ENCODE measurements around the gene CLDN16.

CLDN16 gene, protein sequence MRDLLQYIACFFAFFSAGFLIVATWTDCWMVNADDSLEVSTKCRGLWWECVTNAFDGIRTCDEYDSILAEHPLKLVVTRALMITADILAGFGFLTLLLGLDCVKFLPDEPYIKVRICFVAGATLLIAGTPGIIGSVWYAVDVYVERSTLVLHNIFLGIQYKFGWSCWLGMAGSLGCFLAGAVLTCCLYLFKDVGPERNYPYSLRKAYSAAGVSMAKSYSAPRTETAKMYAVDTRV

DNA sequence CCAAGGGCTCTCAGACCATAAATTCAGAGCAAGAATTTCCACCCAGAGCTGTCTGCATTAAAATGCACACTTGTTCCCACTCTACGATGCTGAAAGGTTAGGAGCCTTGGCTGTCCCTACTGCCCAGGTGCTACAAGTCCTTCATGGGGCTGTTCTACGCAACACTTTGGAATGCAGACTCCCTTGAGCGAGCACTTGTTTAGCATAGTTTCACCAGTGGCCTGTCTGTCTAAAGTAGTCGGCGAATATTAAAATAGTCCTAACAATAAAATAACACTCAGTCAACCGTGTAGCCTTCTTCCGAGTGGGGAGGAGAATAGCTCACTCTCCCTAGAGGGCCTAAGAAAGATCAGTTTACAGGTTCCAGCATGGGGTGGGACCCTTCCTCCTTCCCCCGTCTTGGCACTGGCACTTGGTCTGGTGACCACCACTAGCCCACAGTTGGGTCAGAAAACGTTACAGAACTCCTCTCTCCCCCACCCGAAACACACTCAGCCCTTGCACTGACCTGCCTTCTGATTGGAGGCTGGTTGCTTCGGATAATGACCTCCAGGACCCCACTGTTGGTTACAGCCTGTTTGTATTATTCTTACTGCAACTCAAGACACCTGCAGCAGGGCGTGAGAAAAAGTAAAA lies at the start of gene CLDN16:
Gene CLDN16 (plus strand): TSS at position 586 of the 636 bp plus-strand sequence. CDS start 167 bp downstream, outside the sequence.
- no peak for DNase-seq

DNA sequence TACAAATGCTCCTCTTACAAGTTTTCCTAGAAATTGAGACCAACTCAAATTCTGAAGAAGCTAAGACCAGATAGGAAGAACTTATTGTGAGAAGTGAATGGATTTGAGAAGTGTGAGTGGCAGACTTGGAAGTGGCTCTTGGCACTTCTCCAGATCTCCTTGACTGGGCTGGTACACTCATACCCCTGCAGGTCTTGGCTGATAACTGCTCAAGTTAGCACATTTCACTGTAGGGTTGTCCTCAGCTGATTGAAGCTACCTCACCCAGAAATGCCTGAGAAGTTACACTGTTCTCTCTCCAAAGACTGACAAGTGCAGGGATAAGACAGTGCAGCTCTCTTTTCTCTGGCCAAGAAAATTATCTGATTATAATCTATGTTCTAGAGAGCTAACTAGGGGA lies 49.2 kb upstream of the CLDN16 start:
- DNase-seq = no peak

DNA sequence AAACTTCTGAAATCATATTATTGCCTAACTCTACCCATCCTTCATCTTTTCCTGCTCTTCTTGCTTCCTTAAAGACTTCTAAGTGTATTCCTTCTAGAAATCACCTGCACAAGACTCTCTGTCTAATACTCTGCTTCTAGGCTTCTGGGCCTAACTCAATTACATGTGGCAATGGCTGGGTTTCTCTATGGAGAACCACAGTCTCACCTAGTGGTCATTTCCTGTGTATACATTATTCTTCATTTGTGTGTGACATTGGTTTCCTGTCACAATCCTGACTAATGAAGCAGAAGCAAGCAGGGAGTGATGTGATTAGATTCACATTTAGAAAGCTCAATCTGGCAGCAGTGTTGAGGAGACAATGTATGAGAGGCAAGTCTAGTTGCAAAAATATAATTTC lies 48.8 kb upstream of the CLDN16 start:
- no peak for DNase-seq

- DNase-seq = no peak
Measured at GRCh38 chr3:190340071-190340470, 47.9 kb upstream of the CLDN16 start.

GRCh38 chr3:190345027-190345821 lies 42.7 kb upstream of the CLDN16 start:
- no peak for DNase-seq

DNA sequence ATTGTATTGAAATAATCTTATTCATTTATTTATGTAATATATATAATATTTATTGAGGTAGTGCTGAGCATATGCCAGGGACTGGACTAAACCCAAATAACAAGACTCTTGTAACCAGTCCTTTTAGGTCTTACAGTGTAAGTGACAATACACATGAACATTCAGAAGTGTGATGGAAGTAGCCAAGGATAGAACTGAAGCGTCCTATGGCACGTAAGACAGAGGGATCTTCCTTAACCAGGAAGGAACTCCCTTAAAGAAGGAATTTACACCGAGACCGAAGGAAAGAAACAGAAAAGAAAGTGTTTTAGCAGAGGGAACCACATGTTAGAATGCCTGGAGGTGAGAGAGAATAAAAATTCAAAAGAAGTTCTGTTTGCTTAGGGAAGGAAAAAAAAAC lies 42.1 kb upstream of the CLDN16 start:
- no peak for DNase-seq

- DNase-seq = no peak
Measured at GRCh38 chr3:190346541-190346940, 41.4 kb upstream of the CLDN16 start.

GRCh38 chr3:190352861-190353457 lies 35.0 kb upstream of the CLDN16 start:
- no peak for DNase-seq

GRCh38 chr3:190356246-190356645 lies 31.7 kb upstream of the CLDN16 start:
- no peak for DNase-seq

DNA sequence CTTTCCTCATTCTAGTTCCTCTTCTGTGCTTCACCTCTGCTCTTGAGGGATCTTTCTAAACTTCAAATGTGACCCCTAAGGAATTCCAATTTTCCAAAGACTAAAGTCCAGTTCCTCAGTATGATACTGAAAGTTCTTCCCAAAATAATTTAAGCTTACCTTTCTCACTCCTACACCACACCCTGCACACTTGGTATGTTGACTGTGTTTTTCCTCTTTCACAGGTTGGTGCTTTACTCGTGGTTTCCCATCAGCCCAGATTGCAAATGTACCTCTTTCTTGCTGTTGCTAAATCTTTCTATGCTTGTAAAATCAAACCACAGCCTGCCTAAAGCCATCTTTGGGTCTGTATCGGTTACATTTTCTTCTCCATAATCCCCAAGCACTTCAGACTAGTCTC lies 30.5 kb upstream of the CLDN16 start:
- DNase-seq = no peak

GRCh38 chr3:190359813-190360212 lies 28.1 kb upstream of the CLDN16 start:
- DNase-seq = no peak

GRCh38 chr3:190360228-190360627 lies 27.7 kb upstream of the CLDN16 start:
- no peak for DNase-seq

DNA sequence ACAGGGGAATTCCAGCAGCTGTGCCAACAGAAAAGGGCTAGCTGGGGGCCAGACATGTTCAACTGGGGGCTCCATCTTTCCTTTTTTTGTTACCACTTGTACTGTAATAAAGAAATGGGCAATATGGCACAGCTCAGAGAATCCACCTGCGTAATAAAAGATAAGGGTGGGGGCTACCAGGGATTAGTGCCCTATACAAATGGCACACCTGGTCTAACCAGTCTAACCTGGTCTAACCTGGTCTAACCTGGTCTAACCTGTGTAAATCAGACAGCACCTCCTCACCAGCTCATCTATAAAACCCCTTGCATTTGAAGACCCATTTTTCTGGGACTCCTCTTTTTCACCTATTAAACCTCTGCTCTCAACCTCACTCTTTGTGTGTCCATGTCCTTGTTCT lies 26.2 kb upstream of the CLDN16 start:
- no peak for DNase-seq

DNA sequence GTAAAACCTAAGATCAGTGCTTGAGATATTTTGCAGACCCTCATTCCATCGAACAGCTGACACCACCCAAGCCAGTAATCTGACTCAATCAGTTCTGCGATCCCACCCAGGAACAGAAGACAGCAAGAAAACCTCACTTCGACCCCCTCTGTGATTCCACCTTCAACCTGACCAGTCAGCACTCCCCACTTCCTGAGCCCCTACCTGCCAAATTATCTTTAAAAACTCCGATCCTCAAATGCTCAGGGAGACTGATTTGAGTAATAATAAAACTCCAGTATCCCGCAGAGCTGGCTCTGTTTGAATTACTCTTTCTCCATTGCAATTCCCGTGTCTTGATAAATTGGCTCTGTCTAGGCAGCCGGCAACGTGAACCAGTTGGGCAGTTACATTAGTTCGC lies 25.7 kb upstream of the CLDN16 start:
- DNase-seq = no peak

- DNase-seq = no peak
Measured at GRCh38 chr3:190366133-190366532, 21.8 kb upstream of the CLDN16 start.

DNA sequence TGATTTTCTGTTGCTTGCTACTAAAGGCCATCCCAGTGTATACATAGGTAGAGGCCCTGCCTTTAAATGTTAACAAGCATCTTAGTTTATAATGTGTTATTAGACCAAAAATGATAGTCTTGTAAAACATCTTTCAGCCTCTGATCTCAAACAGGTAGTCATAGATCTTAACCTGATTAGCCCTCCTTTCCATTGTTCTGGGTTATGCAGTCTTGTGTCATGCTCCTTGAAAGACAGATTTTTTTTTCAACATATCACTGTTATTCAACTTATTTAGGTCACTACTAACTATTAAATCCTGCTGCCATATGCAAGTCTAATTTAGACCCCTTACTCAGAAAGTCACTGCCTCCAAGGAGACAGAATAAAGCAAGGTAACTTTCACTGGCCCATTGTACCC lies 19.1 kb upstream of the CLDN16 start:
- DNase-seq = no peak

DNA sequence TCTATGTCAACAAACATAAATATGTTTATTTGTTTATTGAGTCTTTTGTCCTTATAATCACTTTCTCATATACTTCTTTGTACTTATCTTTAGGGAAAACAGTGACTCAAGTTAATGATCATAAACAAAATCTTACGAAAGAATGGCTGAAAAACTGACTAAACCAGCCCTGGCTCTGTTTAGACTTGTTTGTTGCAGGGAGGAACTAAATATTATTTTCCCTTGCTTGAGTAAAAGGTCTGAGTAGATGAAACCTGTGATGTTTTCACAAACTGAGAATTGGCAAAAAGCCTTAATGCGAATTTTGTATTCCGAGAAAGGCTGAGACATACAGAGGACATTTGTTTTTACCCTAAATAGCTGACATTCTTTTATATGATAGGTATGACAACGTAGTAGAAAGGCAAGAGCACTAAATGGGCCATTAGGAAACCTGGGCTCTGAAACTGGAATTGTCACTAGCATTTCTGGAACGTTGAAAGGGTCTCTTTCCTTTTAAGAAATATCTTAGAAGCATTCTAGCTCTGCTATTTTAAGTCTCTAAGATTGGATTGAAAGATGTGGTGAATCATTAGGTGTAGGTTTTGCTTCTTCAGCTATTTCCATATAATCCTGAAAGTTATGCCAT lies 18.2 kb upstream of the CLDN16 start:
- no peak for DNase-seq

DNA sequence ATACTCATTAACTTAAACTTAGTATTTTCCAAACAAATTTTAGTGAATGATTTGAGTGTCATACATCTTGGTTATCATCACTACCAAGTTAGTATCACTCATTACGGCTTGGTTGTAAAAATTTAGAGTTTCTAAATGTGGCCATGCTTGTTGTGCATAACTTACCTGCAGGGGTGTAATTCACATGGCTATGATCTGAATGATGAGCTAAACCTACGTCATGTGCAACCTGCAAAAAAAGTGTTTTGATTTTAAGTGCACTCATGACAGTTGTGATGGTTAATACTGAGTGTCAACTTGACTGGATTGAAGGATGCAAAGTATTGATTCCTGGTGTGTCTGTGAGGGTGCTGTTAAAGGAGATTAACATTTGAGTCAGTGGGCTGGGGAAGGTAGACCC lies 17.6 kb upstream of the CLDN16 start:
- no peak for DNase-seq

DNA sequence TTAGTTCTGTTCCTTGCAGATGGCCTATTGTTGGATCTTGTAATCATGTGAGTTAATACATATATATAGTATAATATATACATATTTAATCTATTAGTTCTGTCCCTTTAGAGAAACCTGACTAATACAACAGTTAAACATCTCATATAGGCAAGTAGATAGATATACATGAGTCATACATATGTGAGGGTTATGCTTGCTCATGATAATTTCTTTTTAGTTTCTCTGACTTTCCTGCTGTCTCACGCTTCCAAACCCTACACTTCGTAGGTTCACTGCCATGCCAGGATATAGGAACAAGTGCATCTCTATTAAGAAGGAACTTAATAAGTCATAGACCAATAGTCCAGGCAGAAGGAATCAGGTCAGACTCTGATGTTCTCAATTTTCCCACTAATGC lies 16.8 kb upstream of the CLDN16 start:
- no peak for DNase-seq

GRCh38 chr3:190375246-190375645 lies 12.7 kb upstream of the CLDN16 start:
- DNase-seq = no peak

DNA sequence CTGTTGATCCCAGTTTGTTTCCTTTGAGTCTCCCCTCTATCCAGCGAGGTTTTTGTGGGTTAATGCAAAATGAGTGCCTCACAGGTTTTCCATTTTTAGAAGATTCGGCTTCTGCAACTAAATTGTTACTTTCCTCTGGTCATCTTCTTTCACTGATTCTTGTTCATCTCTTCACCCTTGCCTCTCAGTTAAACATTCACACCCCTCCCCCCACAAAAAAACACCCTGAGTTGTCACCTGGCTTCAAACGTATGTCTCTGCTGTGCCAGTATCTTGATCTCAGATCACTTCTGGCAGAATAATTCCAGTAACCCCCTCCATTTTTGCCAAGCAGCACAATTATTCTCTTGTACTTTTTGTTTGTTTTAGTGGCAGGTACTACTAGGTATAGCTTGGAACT lies 12.3 kb upstream of the CLDN16 start:
- no peak for DNase-seq

DNA sequence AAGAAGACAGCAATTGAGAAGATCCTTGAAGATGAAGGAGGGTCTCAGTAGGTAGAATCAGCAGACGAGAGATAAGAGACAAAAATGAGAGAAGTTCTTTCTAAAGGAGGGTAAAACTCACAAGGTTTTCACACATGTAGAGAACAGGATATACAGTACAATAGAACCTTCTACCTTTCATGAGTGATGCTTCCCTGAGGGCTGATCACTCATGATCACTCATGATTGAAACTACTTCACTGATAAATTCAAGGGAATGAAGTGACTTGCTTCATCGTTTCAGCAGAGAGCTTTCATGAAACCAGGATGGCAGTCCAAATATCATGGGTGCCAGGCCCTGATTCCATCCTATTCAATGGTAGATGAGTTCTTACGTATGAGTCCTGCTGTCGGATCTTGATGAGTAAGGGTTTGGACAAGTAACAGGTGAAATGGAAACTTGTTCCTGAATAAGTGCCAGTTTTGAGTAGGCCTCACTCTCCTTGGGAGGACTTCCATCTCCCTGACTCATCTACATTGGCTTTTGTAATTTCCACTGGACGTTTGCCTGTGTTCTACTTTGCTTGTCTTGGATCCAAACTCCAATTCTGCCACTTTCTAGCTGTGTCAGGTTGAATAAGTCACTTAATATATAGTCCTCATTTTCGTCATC lies 9.6 kb upstream of the CLDN16 start:
- no peak for DNase-seq

DNA sequence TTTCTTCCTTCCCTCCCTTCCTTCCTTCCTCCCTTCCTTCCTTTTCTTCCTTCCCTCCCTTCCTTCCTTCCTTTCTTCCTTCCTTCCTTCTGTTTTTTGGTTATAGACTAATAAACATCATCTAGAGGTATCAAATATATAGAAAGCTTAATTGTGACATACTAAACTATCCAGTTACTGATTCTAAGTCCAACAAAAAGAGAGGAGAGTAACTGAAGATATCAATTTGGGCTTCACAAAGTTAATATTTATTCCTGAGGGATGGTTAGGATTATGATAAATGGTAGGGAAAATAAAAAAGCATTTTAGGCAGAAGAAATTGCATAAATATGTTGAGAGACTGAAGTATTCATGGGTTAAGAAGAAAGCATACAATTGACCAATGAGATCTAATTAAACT lies 7.8 kb upstream of the CLDN16 start:
- no peak for DNase-seq
